ENCODE data around the gene MTREX. TPM values are rescaled to one million over a fixed set of nuclear protein-coding genes. Genes with fewer than 3 reads are reported as not detected.

The MTREX gene
- total and polyA plus RNA-seq, 4 donors: 17.4 to 88.4 (median 35.9) TPM

DNA sequence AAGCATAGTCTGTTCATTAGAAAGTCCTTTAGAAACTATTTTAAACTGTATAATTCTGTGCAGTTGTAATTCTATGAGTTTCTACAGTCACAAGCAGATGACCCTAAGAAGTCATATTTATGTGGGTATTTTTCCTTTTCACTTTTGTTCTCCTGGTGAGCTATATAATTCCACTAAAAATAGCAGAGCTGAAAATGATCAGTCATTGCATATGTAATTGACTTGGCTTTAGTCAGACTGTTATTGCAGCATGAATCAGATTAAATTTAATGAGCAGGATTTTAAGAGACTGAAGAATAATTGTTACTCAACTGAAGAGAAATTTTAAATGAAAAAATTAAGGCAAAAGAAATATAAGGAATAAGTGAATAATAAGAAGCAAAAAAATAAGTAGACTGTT is 108.5 kb downstream of the MTREX start:
- Histone ChIP-seq H3K9ac (ENCODE audit: insufficient read depth in 1 of 2, low read length in 2 of 2) (no peak overlapping the region), H3K4me3 (no peak overlapping the region), H3K9me3 (ENCODE audit: control insufficient read depth in 4 of 4, insufficient read depth in 3 of 4, low read length in 3 of 4) (no peaks in the 10 kb centered on the region), H3K4me1 (ENCODE audit: control insufficient read depth in 5 of 5, insufficient read depth in 5 of 5, low read length in 5 of 5) (peaks cover 0 to 19% (median 6%) of the 10 kb centered on the region in 5 donors), H3K27ac (ENCODE audit: low read depth in 1 of 2, low read length in 1 of 2) (no peak overlapping the region), H3K27me3 (ENCODE audit: control insufficient read depth in 3 of 3, insufficient read depth in 3 of 3, low read length in 2 of 3) (no peaks in the 10 kb centered on the region), H3K36me3 (ENCODE audit: control insufficient read depth in 4 of 4, insufficient read depth in 4 of 4, low read length in 4 of 4) (peaks cover 0 to 35% (median 2%) of the 10 kb centered on the region in 4 donors)
- DNase-seq (no peak), ATAC-seq (ENCODE audit: insufficient read depth, low FRiP score) (no peak)
- no peak for TF ChIP-seq CTCF (IDR thresholded peaks at IDR 0.05; ENCODE audit: control extremely low read depth, extremely low read depth)

- peak in 2 of 3 donors; percentile 61 to 68 for DNase-seq
- H3K4me1 ChIP-seq (ENCODE audit: control insufficient read depth in 5 of 5, insufficient read depth in 5 of 5, low read length in 5 of 5): peaks cover 0 to 12% (median 6%) of the 10 kb centered on the region in 5 donors
- no peak overlapping the region for H3K4me3 ChIP-seq
- TF ChIP-seq CTCF (IDR thresholded peaks at IDR 0.05; ENCODE audit: control extremely low read depth, extremely low read depth): no peak
- peaks cover 8 to 44% (median 14%) of the 10 kb centered on the region in 4 donors for H3K36me3 ChIP-seq (ENCODE audit: control insufficient read depth in 4 of 4, insufficient read depth in 4 of 4, low read length in 4 of 4)
- H3K27me3 ChIP-seq (ENCODE audit: control insufficient read depth in 3 of 3, insufficient read depth in 3 of 3, low read length in 2 of 3): no peaks in the 10 kb centered on the region
- ATAC-seq (ENCODE audit: insufficient read depth, low FRiP score): no peak
- H3K27ac ChIP-seq (ENCODE audit: low read depth in 1 of 2, low read length in 1 of 2): no peak overlapping the region
- H3K9me3 ChIP-seq (ENCODE audit: control insufficient read depth in 4 of 4, insufficient read depth in 3 of 4, low read length in 3 of 4): no peaks in the 10 kb centered on the region
- H3K9ac ChIP-seq (ENCODE audit: insufficient read depth in 1 of 2, low read length in 2 of 2): no peak overlapping the region
These were observed 111.5 kb downstream of the MTREX start for GRCh38 chr5:55418994-55419968.

GRCh38 chr5:55421074-55421529 is 113.3 kb downstream of the MTREX start:
- Histone ChIP-seq H3K9me3 (ENCODE audit: control insufficient read depth in 4 of 4, insufficient read depth in 3 of 4, low read length in 3 of 4) (no peaks in the 10 kb centered on the region), H3K27me3 (ENCODE audit: control insufficient read depth in 3 of 3, insufficient read depth in 3 of 3, low read length in 2 of 3) (no peaks in the 10 kb centered on the region), H3K4me3 (no peak overlapping the region), H3K27ac (ENCODE audit: low read depth in 1 of 2, low read length in 1 of 2) (peak overlapping the region in 1 of 2 donors; percentile 12), H3K4me1 (ENCODE audit: control insufficient read depth in 5 of 5, insufficient read depth in 5 of 5, low read length in 5 of 5) (peaks cover 0 to 12% (median 4%) of the 10 kb centered on the region in 5 donors), H3K9ac (ENCODE audit: insufficient read depth in 1 of 2, low read length in 2 of 2) (no peak overlapping the region), H3K36me3 (ENCODE audit: control insufficient read depth in 4 of 4, insufficient read depth in 4 of 4, low read length in 4 of 4) (peaks cover 15 to 43% (median 22%) of the 10 kb centered on the region in 4 donors)
- no peak for TF ChIP-seq CTCF (IDR thresholded peaks at IDR 0.05; ENCODE audit: control extremely low read depth, extremely low read depth)
- ATAC-seq (ENCODE audit: insufficient read depth, low FRiP score) (no peak), DNase-seq (no peak)
- 83 to 88% methylated on average over 4 of the region's 4 CpGs for WGBS, 2 donors

Data from lung (tissue), 12 donors.